Activated CD8-positive, alpha-beta T cell treated with anti-CD3 and anti-CD28 coated beads for 36 hours (primary cell): ENCODE measurements around the gene NBL1. TPM values are rescaled to one million over a fixed set of nuclear protein-coding genes. Genes with fewer than 3 reads are reported as not detected.

Source experiments
- ATAC-seq: fragments of 200-7000 bp; cut with Tn5 transposase; one replicate; pipeline ENCODE4 v1.10.0; 2021; ENCODE audit warnings: mild to moderate bottlenecking, moderate library complexity
- CTCF ChIA-PET: fragments of 350-600 bp; sonication (Branson Sonifier 250); formaldehyde crosslinking; loops from one replicate; lab custom pipeline; 2021; ENCODE audit warnings: antibody characterized with exemption; lab: Charles Lee
- POLR2A ChIA-PET: fragments of 350-600 bp; sonication (Branson Sonifier 250); formaldehyde crosslinking; loops from one replicate; lab custom pipeline; 2021; ENCODE audit warnings: antibody characterized with exemption; lab: Charles Lee
- DNase-seq: peaks from one replicate; pipeline ENCODE4 v3.0.0-alpha.2; 2020
- H3K27ac Mint-ChIP-seq: one replicate; pipeline ENCODE4 v1.8.0; 2021; ENCODE audit warnings: mild to moderate bottlenecking, mixed read lengths
- H3K27me3 Mint-ChIP-seq: one replicate; pipeline ENCODE4 v1.8.0; 2021; ENCODE audit warnings: mixed read lengths
- H3K36me3 Mint-ChIP-seq: one replicate; pipeline ENCODE4 v1.8.0; 2021; ENCODE audit warnings: low read depth, mixed read lengths
- H3K4me1 Mint-ChIP-seq: one replicate; pipeline ENCODE4 v1.8.0; 2021; ENCODE audit warnings: low read depth, mixed read lengths
- H3K4me3 Mint-ChIP-seq: one replicate; pipeline ENCODE4 v1.8.0; 2021; ENCODE audit warnings: mild to moderate bottlenecking, moderate library complexity, mixed read lengths
- H3K9me3 Mint-ChIP-seq: one replicate; pipeline ENCODE4 v1.8.0; 2021; ENCODE audit warnings: mixed read lengths
- intact Hi-C: fragments of 100-400 bp; cut with micrococcal nuclease; formaldehyde crosslinking; loops from one replicate; pipeline ENCODE4 v1.10.0; 2022
- total RNA-seq, 2 experiments: library from RNA; stranded (reverse); gene quantifications; one replicate each; pipeline ENCODE4 v1.2.3, GENCODE V29; 2021
- TF ChIP-seq, protein P1 (sequence below): fragments of 200-600 bp; IDR thresholded peaks from one replicate; pipeline ENCODE4 v1.8.0; 2022; ENCODE audit warnings: antibody characterized with exemption, mild to moderate bottlenecking

NBL1 gene
- total RNA-seq, 2 experiments from 2014 or later, result 27.0 to 27.6 TPM

DNA sequence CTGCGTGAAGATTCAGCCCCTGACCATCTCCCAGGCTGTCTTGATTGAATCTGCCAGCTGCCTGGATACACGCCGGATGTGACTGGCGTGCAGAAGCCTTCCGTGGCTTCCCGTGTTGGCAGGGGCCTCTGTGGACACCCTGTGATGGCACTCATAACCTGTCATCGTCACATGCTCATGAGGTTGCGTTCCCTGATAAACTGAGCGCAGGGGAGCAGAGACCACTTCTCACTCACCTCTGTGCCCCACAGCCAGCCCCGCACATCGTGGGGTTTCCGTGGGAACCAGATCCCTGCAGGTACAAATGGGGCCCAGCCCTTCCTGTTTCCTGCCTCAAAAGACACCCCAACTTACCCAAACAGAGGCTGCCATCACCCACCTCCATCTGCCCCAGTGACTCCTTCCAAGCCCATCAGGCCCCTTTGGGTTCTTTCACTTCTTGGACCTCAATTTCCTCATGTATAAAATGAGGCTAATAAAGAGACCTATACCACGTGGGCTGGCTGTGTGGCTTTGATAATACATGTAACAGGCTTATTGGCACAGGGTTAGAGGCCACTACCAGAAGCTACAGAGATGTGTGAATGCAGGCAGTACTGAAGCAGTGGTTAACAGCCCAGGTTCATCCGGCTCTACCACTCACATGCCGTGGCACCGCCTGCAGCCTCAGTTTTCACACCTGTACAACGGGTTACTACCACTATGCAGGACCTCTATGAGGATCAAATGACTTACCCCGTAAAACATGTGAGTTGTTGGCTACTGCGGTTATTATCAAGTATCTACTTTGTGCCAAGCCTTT, 44.1 kb downstream of the NBL1 start:
- ATAC-seq (peak; percentile 73), DNase-seq (peak; percentile 37)
- Mint-ChIP-seq H3K4me1 (peaks cover 35% of the 10 kb centered on the region), H3K36me3 (peaks cover 38% of the 10 kb centered on the region), H3K9me3 (peaks cover 18% of the 10 kb centered on the region), H3K4me3 (no peak overlapping the region), H3K27me3 (no peaks in the 10 kb centered on the region), H3K27ac (peak overlapping the region; percentile 71)
- ChIA-PET CTCF (interaction anchor here (0.9 to 2.6 kb wide), 4 partner anchors 16 to 34 kb away, joined by 4 to 12 read pairs (median 7); no protein-coding TSS in a partner anchor), POLR2A (interaction anchor here (1.1 to 1.2 kb wide), 2 partner anchors 16 to 23 kb away, joined by 4 read pairs; no protein-coding TSS in a partner anchor)
- TF ChIP-seq, protein P1, sequence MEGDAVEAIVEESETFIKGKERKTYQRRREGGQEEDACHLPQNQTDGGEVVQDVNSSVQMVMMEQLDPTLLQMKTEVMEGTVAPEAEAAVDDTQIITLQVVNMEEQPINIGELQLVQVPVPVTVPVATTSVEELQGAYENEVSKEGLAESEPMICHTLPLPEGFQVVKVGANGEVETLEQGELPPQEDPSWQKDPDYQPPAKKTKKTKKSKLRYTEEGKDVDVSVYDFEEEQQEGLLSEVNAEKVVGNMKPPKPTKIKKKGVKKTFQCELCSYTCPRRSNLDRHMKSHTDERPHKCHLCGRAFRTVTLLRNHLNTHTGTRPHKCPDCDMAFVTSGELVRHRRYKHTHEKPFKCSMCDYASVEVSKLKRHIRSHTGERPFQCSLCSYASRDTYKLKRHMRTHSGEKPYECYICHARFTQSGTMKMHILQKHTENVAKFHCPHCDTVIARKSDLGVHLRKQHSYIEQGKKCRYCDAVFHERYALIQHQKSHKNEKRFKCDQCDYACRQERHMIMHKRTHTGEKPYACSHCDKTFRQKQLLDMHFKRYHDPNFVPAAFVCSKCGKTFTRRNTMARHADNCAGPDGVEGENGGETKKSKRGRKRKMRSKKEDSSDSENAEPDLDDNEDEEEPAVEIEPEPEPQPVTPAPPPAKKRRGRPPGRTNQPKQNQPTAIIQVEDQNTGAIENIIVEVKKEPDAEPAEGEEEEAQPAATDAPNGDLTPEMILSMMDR, result no peak
- intact Hi-C loops, result no loop called here

- DNase-seq (no peak), ATAC-seq (no peak)
- H3K9me3 Mint-ChIP-seq, result peaks cover 18% of the 10 kb centered on the region
- H3K27ac Mint-ChIP-seq, result no peak overlapping the region
- POLR2A ChIA-PET, result interaction anchor here (1.1 kb wide), 1 partner anchor 22 kb away, joined by 4 read pairs; no protein-coding TSS in a partner anchor
- peaks cover 35% of the 10 kb centered on the region for H3K4me1 Mint-ChIP-seq
- intact Hi-C loops, result no loop called here
- no peaks in the 10 kb centered on the region for H3K27me3 Mint-ChIP-seq
- peaks cover 39% of the 10 kb centered on the region for H3K36me3 Mint-ChIP-seq
- no peak overlapping the region for H3K4me3 Mint-ChIP-seq
- CTCF ChIA-PET, result interaction anchor here (1.9 to 2.1 kb wide), 2 partner anchors 27 to 35 kb away, joined by 5 to 9 read pairs; no protein-coding TSS in a partner anchor
- TF ChIP-seq, protein P1, result no peak
Observed at GRCh38 chr1:19689085-19689757, 45.1 kb downstream of the NBL1 start.

DNA sequence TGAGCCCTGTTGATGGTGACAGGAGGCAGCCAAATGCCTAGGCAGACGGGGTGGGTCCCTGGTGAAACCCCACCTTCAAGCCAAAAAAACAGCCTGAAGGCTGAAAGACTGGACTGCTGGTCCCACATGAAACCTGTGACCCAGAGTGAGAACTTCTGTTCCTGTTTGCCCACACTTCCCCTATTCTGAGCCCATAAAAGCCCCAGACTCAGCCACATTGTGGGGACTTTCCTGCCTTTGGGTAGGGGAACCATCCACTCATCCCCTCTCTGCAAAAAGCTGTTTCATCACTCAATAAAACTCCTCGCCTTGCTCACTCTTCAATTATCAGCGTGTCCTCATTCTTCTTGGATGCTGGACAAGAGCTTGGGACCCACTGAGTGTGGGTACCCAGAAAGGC, 45.7 kb downstream of the NBL1 start:
- no peaks in the 10 kb centered on the region for H3K27me3 Mint-ChIP-seq
- H3K36me3 Mint-ChIP-seq, result peaks cover 39% of the 10 kb centered on the region
- DNase-seq (no peak), ATAC-seq (no peak)
- intact Hi-C loops, result no loop called here
- POLR2A ChIA-PET, result no interaction called here
- TF ChIP-seq, protein P1, result no peak
- H3K9me3 Mint-ChIP-seq, result peaks cover 18% of the 10 kb centered on the region
- peak overlapping the region; percentile 43 for H3K27ac Mint-ChIP-seq
- H3K4me1 Mint-ChIP-seq, result peaks cover 35% of the 10 kb centered on the region
- H3K4me3 Mint-ChIP-seq, result no peak overlapping the region
- CTCF ChIA-PET, result interaction anchor here (0.9 to 2.1 kb wide), 3 partner anchors 14 to 36 kb away, joined by 3 to 9 read pairs (median 5); no protein-coding TSS in a partner anchor

- intact Hi-C loops, result no loop called here
- no peak for DNase-seq
- ChIA-PET POLR2A (no interaction called here), CTCF (interaction anchor here (0.9 to 2.1 kb wide), 3 partner anchors 14 to 36 kb away, joined by 3 to 9 read pairs (median 5); no protein-coding TSS in a partner anchor)
- ATAC-seq, result no peak
- Mint-ChIP-seq H3K9me3 (peaks cover 18% of the 10 kb centered on the region), H3K36me3 (peaks cover 39% of the 10 kb centered on the region), H3K4me3 (no peak overlapping the region), H3K4me1 (peaks cover 35% of the 10 kb centered on the region), H3K27ac (no peak overlapping the region), H3K27me3 (no peaks in the 10 kb centered on the region)
- TF ChIP-seq, protein P1, result no peak
Observed at GRCh38 chr1:19690342-19690741, 46.2 kb downstream of the NBL1 start.
